Right renal cortex interstitium (tissue), 3 donors: Measurements from ENCODE around the gene RBM33. TPM values are rescaled to one million over a fixed set of nuclear protein-coding genes. Genes with fewer than 3 reads are reported as not detected.
"Not testable (repeated sequence)": the region's sequence is repeated elsewhere in the genome, so short reads cannot be mapped to it uniquely, and the experiment has no call there.

ENCODE experiments used
- DNase-seq, 3 donors: peaks; one replicate each; pipeline ENCODE4 v3.0.0-alpha.2; 2013; ENCODE audit warnings: low read depth in 3 of 3, low spot score in 2 of 3
- polyA plus RNA-seq, 3 donors: library from polyadenylated mRNA; unstranded; fragments of 120-200 nt; gene quantifications; one replicate each; pipeline ENCODE4 v1.2.1, GENCODE V29; 2013; ENCODE audit not compliant: insufficient read length in 3 of 3

The RBM33 gene, protein sequence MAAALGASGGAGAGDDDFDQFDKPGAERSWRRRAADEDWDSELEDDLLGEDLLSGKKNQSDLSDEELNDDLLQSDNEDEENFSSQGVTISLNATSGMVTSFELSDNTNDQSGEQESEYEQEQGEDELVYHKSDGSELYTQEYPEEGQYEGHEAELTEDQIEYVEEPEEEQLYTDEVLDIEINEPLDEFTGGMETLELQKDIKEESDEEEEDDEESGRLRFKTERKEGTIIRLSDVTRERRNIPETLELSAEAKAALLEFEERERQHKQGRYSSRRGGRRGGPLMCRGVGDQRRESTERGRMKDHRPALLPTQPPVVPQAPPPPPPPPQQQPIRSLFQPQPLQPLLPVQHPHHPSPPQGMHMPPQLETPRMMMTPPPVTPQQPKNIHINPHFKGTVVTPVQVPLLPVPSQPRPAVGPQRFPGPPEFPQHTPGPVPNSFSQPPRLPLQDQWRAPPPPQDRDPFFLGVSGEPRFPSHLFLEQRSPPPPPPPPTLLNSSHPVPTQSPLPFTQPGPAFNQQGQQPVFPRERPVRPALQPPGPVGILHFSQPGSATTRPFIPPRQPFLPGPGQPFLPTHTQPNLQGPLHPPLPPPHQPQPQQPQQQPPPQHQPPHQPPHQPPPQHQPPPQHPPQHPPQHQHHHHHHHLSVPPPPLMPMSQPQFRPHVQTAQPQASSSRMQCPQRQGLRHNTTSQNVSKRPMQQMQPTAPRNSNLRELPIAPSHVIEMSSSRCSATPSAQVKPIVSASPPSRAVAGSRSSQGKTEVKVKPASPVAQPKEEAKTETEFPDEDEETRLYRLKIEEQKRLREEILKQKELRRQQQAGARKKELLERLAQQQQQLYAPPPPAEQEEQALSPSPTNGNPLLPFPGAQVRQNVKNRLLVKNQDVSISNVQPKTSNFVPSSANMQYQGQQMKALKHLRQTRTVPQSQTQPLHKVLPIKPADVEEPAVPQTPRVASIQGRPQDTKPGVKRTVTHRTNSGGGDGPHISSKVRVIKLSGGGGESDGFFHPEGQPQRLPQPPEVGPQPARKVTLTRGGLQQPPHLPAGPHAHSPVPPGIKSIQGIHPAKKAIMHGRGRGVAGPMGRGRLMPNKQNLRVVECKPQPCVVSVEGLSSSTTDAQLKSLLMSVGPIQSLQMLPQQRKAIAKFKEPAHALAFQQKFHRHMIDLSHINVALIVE
- polyA plus RNA-seq = 10 to 100 TPM; 26.2 to 33.6 (median 26.5) TPM

DNA sequence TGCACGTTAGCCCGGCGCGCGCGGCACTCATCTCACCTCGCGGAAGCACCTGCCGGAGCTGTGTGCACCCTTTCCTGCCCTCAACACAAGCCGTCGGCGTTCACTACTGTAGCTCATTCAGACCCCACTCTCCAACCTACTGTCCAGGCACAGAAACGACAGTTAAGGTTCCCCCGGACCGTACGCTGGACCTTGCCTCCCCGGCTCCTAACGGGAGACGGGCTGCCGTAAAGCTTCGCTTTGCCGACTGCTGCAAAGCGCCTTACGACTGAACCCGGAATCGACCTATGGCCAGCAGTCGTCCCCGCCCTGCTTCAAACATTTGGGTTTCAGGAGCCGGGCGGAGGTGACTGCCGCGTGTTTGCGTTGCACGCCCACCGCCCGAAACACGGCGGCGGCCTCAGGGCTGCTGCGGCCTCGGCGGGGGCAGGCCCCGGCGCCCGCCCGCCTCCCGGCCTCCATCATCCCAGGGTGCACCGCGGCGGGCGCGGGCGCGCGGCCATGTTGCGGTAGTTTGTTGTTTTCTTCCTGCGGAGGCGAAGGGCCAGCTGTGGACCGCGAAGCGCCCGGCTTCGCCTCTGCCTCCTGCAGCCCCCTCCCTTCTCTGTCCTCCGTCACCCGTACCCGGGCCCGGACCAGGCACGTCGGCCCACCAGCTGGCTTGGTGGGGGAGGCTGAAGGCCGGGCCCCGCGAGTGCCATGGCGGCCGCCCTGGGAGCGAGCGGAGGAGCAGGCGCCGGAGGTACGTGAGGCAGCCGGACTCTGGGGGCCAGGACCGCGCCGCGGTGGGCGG is at the start of gene RBM33:
Gene RBM33, plus strand, starts transcription at position 484 of the 793 bp plus-strand sequence. Its CDS starts 216 bp downstream, at position 700.
- DNase-seq = peak; percentile 74 to 81 (median 78)

DNA sequence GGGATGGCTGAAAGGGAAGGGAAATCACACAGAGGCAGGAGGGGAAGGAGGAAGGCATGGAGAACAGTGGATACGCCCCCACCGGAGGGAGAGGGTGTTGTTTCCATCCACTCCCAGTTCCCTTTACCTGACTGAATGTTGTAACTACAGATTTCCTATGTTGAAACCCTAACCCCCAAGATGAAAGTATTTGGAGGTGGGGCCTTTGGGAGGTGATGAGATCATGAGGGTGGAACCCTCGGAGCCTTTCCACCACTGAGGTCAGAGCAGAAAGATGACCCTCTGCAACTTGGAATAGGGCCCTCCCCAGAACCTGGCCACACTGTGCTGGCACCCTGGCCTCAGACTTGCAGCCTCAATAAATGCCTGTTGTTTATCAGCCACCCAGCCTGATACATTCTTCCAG is 49.5 kb upstream of the RBM33 start:
- DNase-seq = no peak

DNA sequence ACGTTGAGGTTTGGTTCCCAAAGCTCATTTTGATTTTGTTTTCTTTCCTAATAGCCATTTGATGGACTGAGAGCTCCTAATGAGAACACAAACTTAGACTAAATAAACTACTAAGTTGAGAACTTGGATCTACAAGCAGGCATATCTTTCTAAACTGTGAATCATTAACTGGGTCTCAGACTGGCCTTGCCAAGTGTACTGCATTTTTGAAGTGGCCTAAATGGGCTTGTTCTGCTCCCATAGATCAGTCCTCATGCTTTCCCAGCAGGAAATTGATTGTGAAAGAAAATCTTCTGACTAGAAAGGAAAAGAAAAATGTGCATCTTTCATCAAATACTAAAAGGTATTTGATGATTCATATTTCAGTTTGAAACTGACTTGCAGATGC is 46.7 kb upstream of the RBM33 start:
- peak in 1 of 3 donors; percentile 5 for DNase-seq

DNA sequence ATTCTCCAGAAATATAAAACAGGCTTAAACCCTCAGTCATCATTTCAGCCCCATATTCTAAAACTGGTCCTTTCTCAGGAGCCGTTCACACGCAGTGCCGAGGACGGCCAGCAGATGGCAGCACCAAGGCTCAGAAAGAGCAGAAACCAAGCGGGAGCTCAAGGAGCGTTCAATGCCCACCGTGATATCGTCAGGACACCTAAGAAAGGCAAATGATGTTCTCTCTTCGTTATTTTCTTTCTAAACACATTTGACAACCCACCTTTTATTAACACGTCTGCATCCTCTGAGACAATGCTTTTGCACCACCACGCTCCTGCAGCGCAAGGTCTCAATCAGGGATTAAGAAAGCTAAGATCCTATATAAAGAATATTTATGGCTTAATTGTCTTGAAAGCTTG is 45.7 kb upstream of the RBM33 start:
- peak; percentile 43 to 64 (median 47) for DNase-seq

DNA sequence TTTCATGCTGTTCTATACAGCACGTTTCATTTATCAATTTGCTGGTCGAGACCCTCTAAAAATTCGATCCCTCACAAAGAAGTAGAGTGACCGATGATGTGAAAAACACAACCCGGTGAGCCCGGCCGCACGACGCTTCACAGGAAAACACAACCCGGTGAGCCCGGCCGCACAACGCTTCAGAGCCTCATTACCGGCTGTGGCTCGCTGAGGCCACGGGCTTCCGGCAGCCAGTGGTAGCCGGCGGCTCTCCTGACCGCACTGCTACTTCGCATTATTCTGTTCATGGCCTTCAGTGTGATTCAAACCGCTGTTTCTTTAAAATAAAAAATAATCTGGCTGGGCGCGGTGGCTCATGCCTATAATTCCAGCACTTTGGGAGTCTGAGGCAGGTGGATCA is 42.3 kb upstream of the RBM33 start:
- no peak for DNase-seq

DNA sequence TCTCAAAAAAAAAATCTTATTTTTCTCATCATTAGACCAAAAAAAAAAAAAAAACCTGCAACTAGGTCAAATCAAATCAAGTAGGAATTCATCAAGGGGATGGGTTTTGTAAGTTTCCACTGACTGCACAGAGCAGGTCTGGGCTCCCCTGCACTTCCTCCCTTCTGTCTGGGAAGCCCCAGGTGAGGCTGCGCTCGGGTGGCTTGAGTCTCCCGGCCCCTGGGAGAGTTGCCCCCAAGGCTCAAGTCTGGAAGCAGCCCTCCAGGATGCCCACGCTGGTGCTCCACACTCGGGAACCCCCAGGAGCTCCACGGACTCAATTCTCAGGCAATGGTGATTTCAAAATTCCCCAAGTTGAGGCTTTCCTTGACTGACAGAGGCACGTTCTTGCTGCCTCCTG is 41.7 kb upstream of the RBM33 start:
- no peak for DNase-seq

DNA sequence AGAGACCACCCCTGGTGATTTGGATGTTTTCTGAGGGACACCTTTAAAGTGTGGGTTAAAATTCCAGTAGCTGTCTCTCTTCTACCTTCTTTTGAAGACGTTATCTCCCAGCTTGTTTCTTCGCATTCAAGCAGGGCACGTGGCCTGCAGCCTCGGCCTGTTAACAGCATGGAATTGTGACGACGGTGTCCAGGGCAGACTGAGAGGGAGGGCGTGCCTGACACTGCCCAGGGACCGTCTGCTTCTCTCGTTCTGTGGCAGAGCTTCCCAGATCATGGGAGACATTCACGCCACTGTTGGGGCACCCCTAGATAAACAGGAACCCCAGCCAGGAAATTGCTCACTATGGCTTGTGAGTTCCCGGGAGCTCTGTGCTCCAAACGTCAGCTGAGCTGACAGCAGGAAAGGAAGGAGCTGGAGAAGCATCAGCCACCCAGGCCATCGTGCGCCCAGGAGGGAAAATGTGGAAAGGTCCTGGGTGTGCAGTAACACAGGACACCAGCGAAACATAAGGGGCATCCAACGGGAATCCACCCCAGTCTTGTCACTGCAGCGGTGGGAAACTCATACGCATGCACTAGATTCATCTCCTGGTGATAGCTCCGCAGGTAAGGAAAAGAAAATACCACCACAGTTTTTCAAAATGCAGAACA is 41.1 kb upstream of the RBM33 start:
- no peak for DNase-seq

DNA sequence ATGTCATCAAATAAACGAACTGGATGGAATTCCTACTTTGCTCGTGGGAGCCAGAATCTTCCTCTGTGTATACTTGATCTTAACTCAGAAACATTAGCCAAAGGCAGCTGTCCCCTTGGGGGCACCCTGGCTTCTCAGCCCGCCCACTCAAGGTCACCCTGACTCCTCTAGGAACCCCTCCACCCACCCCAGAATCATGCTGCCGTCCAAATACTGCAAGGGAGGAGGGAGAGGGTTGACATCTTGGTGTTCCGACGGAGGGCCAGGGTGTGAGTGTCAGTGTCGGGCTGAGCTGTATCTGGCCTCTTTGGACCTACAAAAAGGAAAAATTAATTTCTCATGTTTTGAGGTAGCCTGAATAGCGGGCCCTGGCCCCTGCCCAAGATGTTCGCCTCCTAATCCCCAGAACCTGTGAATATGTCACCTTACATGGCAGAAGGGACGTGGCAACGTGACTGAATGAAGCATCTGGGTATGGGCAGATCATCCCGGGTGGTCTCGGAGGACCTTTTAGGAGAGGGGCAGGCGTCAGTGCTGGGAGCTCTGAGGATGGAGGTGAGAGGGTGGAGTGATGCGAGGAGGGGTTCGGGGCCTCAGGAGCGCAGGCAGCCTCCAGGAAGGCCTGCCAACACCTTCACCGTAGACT is 40.5 kb upstream of the RBM33 start:
- DNase-seq = no peak

DNA sequence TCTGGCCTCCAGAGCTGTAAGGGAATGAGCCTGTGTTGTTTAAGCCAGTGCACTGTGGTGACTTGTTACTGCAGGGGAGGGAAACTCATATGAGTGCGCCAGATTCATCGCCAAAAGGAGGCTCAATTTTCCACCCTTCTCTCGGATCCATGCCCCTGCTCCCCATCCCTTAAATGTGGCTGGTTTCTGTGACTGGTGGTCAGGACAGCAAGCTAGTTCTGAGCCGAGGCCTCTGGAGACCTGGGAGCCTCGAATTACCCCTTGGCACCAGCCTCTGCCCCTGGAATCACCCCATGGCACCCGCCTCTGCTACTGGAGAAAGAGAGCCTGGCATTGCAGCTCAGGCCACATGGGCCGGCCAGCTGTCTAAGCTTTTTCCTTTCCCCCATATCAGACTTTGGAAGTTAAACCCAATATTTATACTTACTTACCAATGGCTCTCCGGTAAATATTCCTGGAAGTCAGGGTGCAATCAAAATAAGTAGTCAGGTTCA is 39.9 kb upstream of the RBM33 start:
- no peak for DNase-seq

DNA sequence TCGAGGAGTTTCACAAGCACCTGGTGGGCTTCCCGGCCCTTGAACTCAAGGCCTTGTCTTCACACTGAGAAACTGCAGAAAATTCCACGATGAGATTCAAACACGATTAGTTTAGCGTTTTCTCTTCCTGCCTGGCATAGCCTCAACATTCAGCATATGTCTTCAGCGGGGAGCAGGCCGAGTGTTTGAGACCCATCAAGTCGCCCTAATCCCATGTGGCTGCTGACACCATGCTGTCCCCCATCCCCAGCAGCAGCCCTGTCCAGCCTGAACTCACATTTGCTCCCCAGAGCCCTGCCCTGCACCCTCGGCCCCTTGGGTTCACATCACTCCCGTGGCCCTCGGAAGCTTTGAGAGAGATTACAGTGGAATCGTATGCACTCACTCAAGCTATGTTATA is 35.3 kb upstream of the RBM33 start:
- DNase-seq = no peak

DNA sequence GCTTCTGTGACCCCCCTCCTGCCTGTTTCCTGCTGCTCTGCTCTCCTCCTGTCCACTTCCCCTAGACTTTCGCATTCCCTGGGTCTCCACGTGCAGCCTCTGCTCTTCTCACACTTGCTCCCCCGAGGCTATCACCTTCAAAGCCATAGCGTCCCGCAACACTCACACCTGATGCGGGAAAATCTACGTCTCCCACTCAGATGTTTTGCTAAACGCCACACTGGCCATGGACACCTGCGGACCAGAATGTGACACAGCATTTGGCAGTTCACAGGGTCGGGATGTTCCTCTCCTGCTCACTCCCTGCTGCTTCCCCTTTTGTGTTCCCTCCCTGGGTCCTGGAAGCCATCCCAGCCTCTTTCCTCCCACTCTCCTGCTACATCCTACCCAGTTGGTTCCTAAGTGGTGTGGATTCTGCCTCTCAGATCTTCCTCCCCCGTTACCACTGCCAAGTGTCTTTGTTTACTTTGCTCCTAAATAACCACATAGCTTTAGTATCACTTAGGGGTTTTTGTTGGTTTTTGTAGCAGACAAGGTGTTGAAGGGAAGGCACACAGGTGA is 33.7 kb upstream of the RBM33 start:
- DNase-seq = no peak

DNA sequence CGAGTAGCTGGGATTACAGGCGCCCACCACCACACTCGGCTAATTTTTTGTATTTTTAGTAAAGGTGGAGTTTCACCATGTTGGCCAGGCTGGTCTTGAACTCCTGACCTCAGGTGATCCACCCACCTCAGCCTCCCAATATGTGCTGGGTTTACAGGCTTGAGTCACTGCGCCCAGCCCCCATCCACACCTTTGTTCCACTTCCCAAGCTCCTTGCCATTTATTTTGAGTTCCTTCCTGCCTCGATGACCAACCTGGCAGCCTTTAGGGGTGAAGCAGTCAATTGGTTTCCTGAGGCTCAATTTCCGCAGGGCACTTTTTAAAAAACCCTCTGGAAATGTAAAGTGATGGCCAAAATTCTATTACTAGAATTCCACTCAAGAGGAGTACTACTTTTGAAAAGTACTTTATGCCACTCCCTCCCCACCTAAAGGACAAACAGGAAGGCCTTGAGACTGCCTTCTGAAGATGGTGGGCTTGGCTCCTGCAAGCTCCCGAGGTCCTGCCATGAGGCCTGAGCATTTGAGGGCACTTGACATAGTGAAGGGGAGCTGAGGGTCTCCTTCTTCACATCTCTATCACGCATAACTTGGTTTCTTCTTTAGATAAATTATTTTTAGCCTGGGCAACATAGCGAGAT is 32.5 kb upstream of the RBM33 start:
- DNase-seq = no peak

DNA sequence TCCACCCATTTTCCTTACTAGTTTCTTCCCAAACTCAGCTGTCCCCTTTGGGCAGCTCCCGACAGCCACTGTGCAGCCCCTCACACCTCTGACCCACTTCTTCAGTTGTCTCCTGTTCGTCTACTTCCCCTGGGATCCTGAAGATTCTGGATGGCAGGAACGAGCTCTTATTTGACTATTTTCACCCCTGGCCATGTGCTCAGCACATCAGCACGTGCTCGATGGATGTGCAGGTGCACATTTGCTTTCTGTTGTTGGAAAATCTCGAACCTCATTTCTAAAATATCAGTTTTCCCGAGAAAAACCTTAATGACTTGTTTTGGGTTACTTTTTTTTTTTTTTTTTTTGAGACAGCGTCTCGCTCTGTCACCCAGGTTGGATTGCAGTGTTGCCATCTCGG is 31.8 kb upstream of the RBM33 start:
- DNase-seq = no peak

DNA sequence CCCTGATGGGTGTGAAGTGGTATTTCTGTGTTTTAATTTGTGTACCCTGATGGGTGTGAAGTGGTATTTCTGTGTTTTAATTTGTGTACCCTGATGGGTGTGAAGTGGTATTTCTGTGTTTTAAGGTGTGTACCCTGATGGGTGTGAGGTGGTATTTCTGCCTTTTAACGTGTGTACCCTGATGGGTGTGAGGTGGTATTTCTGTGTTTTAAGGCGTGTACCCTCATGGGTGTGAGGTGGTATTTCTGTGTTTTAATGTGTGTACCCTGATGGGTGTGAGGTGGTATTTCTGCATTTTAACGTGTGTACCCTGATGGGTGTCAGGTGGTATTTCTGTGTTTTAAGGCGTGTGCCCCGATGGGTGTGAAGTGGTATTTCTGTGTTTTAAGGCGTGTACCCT is 29.4 kb upstream of the RBM33 start:
- DNase-seq = not testable (repeated sequence)

DNA sequence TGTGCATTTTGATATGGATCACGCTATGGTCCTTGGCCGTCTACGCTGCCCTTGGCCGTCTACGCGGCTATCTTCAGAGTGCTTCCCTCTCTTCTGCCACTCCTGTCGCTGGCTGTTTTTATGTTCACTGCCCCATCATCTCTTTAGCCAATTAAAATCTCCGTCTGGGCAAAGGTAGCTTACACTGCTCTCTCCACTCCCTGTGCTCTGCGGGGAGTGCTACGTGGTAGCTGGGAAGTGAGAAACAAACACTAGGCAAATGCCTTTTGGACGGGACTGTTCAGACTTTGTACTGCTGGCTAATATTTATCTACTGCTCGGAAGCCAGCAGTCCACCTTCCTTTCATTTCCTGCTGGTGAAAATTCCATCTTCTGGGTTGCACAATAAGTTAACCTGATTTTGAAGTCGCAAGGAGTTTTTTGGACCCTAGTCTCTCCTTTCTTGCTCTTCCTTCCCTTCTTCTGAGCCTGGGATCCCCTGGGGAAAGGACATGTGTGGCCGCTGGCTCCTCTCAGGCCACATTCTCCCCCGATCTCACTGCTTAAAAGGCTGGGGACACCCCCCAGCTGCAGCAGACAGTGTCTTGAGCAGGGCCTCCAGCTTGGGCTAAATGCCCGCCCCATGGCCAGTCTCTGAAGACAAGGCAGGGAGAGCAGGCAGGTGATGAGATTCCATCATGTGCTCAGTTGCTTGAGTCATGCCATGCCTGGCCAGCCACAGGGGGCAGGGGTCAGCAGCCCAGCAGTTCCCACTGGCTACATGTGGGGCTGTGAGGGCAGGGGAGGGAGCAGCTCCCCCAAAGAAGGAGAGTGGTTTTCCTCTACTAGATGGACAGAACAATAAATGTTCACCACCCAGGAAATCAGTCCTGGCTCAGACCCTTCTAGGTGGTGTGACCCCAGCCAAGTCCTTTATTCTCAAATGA is 25.5 kb upstream of the RBM33 start:
- DNase-seq = no peak

DNA sequence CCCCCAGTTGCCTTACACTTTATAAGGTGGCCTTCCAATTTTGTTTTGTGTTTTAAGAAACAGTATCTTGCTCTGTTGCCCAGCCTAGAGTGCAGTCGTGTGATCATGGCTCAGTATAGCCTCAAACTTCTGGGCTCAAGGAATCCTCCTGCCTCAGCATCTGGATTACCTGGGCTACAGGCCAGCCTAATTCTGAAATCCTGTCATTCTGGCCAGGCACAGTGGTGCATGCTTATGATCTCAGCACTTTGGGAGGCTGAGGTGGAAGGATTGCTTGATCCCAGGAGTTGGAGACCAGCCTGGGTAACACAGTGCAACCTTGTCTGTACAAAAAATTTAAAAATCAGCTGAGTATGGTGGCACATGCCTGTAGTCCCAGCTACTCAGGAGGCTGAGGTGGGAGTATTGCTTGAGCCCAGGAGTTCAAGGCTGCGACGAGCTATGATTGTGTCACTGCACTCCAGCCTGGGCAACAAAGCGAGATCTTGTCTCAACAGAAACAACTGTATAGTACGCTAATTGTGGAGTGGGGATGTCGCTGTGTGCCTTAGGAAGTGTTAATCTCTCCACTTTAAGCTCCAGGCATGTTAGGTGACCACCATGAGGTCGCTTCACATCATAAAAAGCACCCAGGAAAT is 24.7 kb upstream of the RBM33 start:
- DNase-seq = no peak

DNA sequence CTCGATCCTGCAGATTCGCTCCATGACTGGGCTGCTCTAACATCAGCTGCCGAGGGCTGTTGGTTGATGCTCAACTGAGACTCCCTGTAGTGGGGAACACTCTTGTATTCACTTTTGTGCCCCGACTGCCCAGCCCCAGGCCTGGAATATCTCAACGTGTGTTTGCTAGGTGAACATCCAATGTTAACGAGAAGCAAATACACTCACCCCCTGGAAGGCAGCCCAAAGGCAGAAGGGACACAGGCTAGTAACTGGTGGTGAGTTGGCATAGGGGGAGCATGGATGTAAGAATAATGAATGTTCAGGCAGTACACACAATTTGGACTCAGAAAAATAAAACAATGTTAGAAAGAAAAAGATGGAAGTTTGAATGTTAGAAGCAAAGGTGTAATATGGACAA is 24.0 kb upstream of the RBM33 start:
- no peak for DNase-seq
